HEK293 (cell line): Measurements from ENCODE around the gene DNAH1.

ENCODE experiments used
- CTCF ChIA-PET: fragments of 350-600 bp; formaldehyde crosslinking; extraction: SDS; loops from one replicate; lab custom pipeline; 2021; ENCODE audit warnings: antibody characterized with exemption; lab: Yijun Ruan, JAX
- POLR2A ChIA-PET: fragments of 300-600 bp; formaldehyde crosslinking; extraction: SDS; loops from one replicate; lab custom pipeline; 2020; ENCODE audit warnings: antibody characterized with exemption, inconsistent platforms; lab: Yijun Ruan, JAX
- H3K27ac ChIP-seq: fragments of 200-500 bp; sonication (Bioruptor generic); 2 replicates; pipeline ENCODE4 v1.5.1; 2014; ENCODE audit warnings: low read depth, low read length, control low read depth, inconsistent platforms; ENCODE audit errors: extremely low read depth
- H3K36me3 ChIP-seq, 2 experiments: fragments of 200-500 bp in 1 of 2; sonication (Bioruptor generic) in 1 of 2; 1 replicate in 1 of 2; 2 replicates in 1 of 2; pipeline ENCODE4 v1.5.1; 2014 to 2017; ENCODE audit warnings: inconsistent platforms in 2 of 2, low read length in 2 of 2; ENCODE audit not compliant: control insufficient read depth in 2 of 2, insufficient read depth in 1 of 2
- H3K4me1 ChIP-seq: fragments of 200-500 bp; sonication (Bioruptor generic); 2 replicates; pipeline ENCODE4 v1.5.1; 2014; ENCODE audit warnings: mild to moderate bottlenecking, low read length, inconsistent platforms; ENCODE audit not compliant: control insufficient read depth, insufficient read depth
- H3K4me3 ChIP-seq: 2 replicates; pipeline ENCODE4 v1.5.1; 2011; ENCODE audit warnings: low read depth, mild to moderate bottlenecking, control low read depth, low read length, moderate library complexity
- H3K9me3 ChIP-seq: fragments of 200-500 bp; sonication (Bioruptor generic); 2 replicates; pipeline ENCODE4 v1.5.1; 2014; ENCODE audit warnings: low read depth, low read length, inconsistent platforms; ENCODE audit not compliant: control insufficient read depth, insufficient read depth
- AEBP2 ChIP-seq: fragments of 450-650 bp; formaldehyde crosslinking; IDR thresholded peaks from 2 replicates; pipeline ENCODE4 v1.5.1; 2016; ENCODE audit warnings: missing biosample characterization, missing genetic modification characterization, borderline replicate concordance
- KLF1 ChIP-seq: fragments of 450-650 bp; formaldehyde crosslinking; IDR thresholded peaks from 2 replicates; pipeline ENCODE4 v1.5.1; 2016; ENCODE audit warnings: missing biosample characterization, missing genetic modification characterization
- SETDB1 ChIP-seq: IDR thresholded peaks from one replicate; pipeline ENCODE4 v1.6.1; 2017; ENCODE audit warnings: mild to moderate bottlenecking, low read length, moderate library complexity, mixed read lengths; ENCODE audit not compliant: insufficient read length
- ZFHX2 ChIP-seq: fragments of 450-650 bp; formaldehyde crosslinking; conservative IDR thresholded peaks from 2 replicates; pipeline ENCODE4 v1.5.1; 2016; ENCODE audit warnings: missing biosample characterization, missing genetic modification characterization
- ZNF140 ChIP-seq: fragments of 450-650 bp; formaldehyde crosslinking; IDR thresholded peaks from 2 replicates; pipeline ENCODE4 v1.5.1; 2016; ENCODE audit warnings: missing biosample characterization, missing genetic modification characterization
- ZNF18 ChIP-seq: fragments of 450-650 bp; formaldehyde crosslinking; IDR thresholded peaks from 2 replicates; pipeline ENCODE4 v1.5.1; 2016; ENCODE audit warnings: missing biosample characterization, missing genetic modification characterization
- ZNF350 ChIP-seq: fragments of 450-650 bp; formaldehyde crosslinking; IDR thresholded peaks from 2 replicates; pipeline ENCODE4 v1.5.0; 2017; ENCODE audit warnings: missing biosample characterization, mild to moderate bottlenecking, missing genetic modification characterization
- ZNF37A ChIP-seq: fragments of 450-650 bp; IDR thresholded peaks from 2 replicates; pipeline ENCODE4 v1.5.1; 2018; ENCODE audit warnings: missing biosample characterization, missing genetic modification characterization
- ZNF423 ChIP-seq: fragments of 450-650 bp; formaldehyde crosslinking; IDR thresholded peaks from 2 replicates; pipeline ENCODE4 v1.5.1; 2016; ENCODE audit warnings: missing biosample characterization, missing genetic modification characterization
- ZNF473 ChIP-seq: fragments of 450-650 bp; formaldehyde crosslinking; IDR thresholded peaks from 2 replicates; pipeline ENCODE4 v1.5.1; 2017; ENCODE audit warnings: missing biosample characterization, missing genetic modification characterization
- ZNF521 ChIP-seq: fragments of 450-650 bp; formaldehyde crosslinking; IDR thresholded peaks from 2 replicates; pipeline ENCODE4 v1.5.1; 2017; ENCODE audit warnings: missing biosample characterization, mild to moderate bottlenecking, missing genetic modification characterization
- ZNF629 ChIP-seq: fragments of 450-650 bp; formaldehyde crosslinking; IDR thresholded peaks from 2 replicates; pipeline ENCODE4 v1.5.1; 2017; ENCODE audit warnings: missing biosample characterization, missing genetic modification characterization
- ZNF660 ChIP-seq: fragments of 450-650 bp; IDR thresholded peaks from 2 replicates; pipeline ENCODE4 v1.5.1; 2018; ENCODE audit warnings: missing biosample characterization, mild to moderate bottlenecking, missing genetic modification characterization
- ZNF707 ChIP-seq: fragments of 450-650 bp; formaldehyde crosslinking; IDR thresholded peaks from 2 replicates; pipeline ENCODE4 v1.5.1; 2016; ENCODE audit warnings: missing biosample characterization, missing genetic modification characterization
- ZNF830 ChIP-seq: fragments of 450-650 bp; IDR thresholded peaks from 2 replicates; pipeline ENCODE4 v1.5.0; 2018; ENCODE audit warnings: missing biosample characterization, missing genetic modification characterization, low read depth, mild to moderate bottlenecking, moderate library complexity
- TF ChIP-seq, protein P1 (sequence below): fragments of 450-650 bp; formaldehyde crosslinking; IDR thresholded peaks from 2 replicates; pipeline ENCODE4 v1.5.1; 2016; ENCODE audit warnings: missing biosample characterization, missing genetic modification characterization
- TF ChIP-seq, protein P2 (sequence below): fragments of 450-650 bp; formaldehyde crosslinking; IDR thresholded peaks from 2 replicates; pipeline ENCODE4 v1.5.1; 2016; ENCODE audit warnings: missing biosample characterization, missing genetic modification characterization

Gene DNAH1

GRCh38 chr3:52294320-52295150 lies 21.6 kb upstream of the DNAH1 start:
- peaks cover 0 to 22% of the 10 kb centered on the region in 2 experiments; a peak in 1 of 3 replicates for H3K36me3 ChIP-seq
- ChIA-PET CTCF (interaction anchor here (0.6 kb wide), 1 partner anchor 111 kb away, joined by 3 read pairs; no protein-coding TSS in a partner anchor), POLR2A (no interaction called here)
- no peak overlapping the region for H3K27ac ChIP-seq
- H3K4me3 ChIP-seq: no peak overlapping the region
- no peaks in the 10 kb centered on the region for H3K9me3 ChIP-seq
- no peaks in the 10 kb centered on the region for H3K4me1 ChIP-seq
- peak; percentile 34; the same call in 1 of the 2 replicates for TF ChIP-seq ZFHX2 (tag by site-specific recombination)
- no peak for TF ChIP-seq ZNF521 (tag by site-specific recombination)

- Histone ChIP-seq H3K36me3 (peaks cover 0 to 22% of the 10 kb centered on the region in 2 experiments; a peak in 1 of 3 replicates), H3K4me1 (no peaks in the 10 kb centered on the region), H3K27ac (no peak overlapping the region), H3K9me3 (no peaks in the 10 kb centered on the region), H3K4me3 (no peak overlapping the region)
- no peak for TF ChIP-seq ZNF37A
- CTCF ChIA-PET: interaction anchor here (0.8 kb wide), 1 partner anchor 51 kb away, joined by 8 read pairs; no protein-coding TSS in a partner anchor
- POLR2A ChIA-PET: no interaction called here
Measured at GRCh38 chr3:52295671-52296208, 20.4 kb upstream of the DNAH1 start.

DNA sequence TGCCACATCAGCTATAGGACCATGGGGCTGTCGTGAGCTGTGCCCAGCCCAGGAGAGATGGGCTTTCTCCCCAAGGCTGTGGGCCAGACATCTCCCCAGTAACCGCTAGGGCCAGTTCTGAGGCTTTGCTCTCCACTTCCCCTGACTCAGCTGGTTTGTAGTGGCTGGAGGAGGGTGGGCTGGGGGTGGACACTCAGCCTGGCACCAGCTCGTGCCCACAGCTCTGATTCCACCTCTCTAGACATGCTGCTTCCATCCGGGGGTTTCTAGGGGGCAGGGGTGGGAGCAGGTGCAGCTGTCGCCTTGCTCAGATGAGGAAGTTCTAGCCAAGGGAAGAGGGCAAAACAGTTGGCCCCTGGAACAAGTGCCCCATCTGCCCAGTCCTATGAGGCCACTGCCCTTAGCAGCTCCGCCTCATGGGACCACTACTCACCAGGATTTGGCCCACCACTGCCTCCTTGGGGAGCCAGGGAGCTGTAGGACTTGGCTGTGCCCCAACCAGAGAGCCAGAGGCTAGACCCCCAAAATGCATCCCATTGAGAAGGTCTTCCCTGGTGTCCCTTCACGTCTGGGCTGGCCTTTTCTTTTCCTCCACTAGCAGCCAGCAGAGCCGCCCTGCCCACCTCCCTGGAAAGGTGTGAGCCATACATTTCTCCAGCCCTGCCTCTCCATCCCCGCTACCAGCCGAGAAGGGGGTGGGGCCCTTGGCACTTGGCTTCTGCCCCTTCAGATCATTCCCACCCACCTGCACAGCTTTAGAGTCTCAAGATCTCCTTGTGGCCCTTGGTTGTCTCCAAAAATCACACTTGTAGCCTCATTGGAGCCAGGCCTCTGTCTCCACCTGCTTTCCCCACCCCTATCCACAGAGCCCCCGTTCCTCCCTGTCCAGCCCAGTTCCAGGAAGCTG lies 18.6 kb upstream of the DNAH1 start:
- H3K4me1 ChIP-seq: no peaks in the 10 kb centered on the region
- H3K36me3 ChIP-seq: peaks cover 0 to 8% of the 10 kb centered on the region in 2 experiments; a peak in 1 of 3 replicates
- H3K4me3 ChIP-seq: no peak overlapping the region
- ChIA-PET CTCF (interaction anchor here (1.6 kb wide), 1 partner anchor 42 kb away, joined by 7 read pairs; no protein-coding TSS in a partner anchor), POLR2A (no interaction called here)
- no peak overlapping the region for H3K27ac ChIP-seq
- no peaks in the 10 kb centered on the region for H3K9me3 ChIP-seq
- TF ChIP-seq KLF1 (no peak), ZNF660 (tag by site-specific recombination) (no peak), AEBP2 (no peak), ZNF18 (tag by site-specific recombination) (no peak), ZNF707 (no peak), SETDB1 (no peak), ZNF423 (no peak), ZNF140 (no peak), ZNF830 (tag by site-specific recombination) (no peak), ZNF629 (tag by site-specific recombination) (no peak), ZNF473 (tag by site-specific recombination) (no peak), ZNF350 (tag by site-specific recombination) (no peak)
- TF ChIP-seq, protein P1, sequence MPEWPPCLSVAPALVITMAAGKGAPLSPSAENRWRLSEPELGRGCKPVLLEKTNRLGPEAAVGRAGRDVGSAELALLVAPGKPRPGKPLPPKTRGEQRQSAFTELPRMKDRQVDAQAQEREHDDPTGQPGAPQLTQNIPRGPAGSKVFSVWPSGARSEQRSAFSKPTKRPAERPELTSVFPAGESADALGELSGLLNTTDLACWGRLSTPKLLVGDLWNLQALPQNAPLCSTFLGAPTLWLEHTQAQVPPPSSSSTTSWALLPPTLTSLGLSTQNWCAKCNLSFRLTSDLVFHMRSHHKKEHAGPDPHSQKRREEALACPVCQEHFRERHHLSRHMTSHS: no peak
- TF ChIP-seq, protein P2, sequence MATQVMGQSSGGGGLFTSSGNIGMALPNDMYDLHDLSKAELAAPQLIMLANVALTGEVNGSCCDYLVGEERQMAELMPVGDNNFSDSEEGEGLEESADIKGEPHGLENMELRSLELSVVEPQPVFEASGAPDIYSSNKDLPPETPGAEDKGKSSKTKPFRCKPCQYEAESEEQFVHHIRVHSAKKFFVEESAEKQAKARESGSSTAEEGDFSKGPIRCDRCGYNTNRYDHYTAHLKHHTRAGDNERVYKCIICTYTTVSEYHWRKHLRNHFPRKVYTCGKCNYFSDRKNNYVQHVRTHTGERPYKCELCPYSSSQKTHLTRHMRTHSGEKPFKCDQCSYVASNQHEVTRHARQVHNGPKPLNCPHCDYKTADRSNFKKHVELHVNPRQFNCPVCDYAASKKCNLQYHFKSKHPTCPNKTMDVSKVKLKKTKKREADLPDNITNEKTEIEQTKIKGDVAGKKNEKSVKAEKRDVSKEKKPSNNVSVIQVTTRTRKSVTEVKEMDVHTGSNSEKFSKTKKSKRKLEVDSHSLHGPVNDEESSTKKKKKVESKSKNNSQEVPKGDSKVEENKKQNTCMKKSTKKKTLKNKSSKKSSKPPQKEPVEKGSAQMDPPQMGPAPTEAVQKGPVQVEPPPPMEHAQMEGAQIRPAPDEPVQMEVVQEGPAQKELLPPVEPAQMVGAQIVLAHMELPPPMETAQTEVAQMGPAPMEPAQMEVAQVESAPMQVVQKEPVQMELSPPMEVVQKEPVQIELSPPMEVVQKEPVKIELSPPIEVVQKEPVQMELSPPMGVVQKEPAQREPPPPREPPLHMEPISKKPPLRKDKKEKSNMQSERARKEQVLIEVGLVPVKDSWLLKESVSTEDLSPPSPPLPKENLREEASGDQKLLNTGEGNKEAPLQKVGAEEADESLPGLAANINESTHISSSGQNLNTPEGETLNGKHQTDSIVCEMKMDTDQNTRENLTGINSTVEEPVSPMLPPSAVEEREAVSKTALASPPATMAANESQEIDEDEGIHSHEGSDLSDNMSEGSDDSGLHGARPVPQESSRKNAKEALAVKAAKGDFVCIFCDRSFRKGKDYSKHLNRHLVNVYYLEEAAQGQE: no peak
